Activated CD4-positive, alpha-beta memory T cell treated with anti-CD3 and anti-CD28 coated beads for 36 hours (primary cell): ENCODE measurements around the gene TEX54. TPM values are rescaled to one million over a fixed set of nuclear protein-coding genes. Genes with fewer than 3 reads are reported as not detected.

ENCODE experiments used
- CTCF ChIA-PET: fragments of 350-600 bp; sonication (Branson Sonifier 250); formaldehyde crosslinking; loops from one replicate; lab custom pipeline; 2021; ENCODE audit warnings: antibody characterized with exemption, inconsistent platforms; lab: Charles Lee
- POLR2A ChIA-PET: fragments of 350-600 bp; sonication (Branson Sonifier 250); formaldehyde crosslinking; loops from one replicate; lab custom pipeline; 2021; ENCODE audit warnings: antibody characterized with exemption; lab: Charles Lee
- DNase-seq: peaks from one replicate; pipeline ENCODE4 v3.0.0-alpha.2; 2020
- H3K27ac Mint-ChIP-seq: one replicate; pipeline ENCODE4 v1.8.0; 2021; ENCODE audit warnings: mixed read lengths
- H3K27me3 Mint-ChIP-seq: one replicate; pipeline ENCODE4 v1.8.0; 2021; ENCODE audit warnings: mixed read lengths
- H3K36me3 Mint-ChIP-seq: one replicate; pipeline ENCODE4 v1.8.0; 2021; ENCODE audit warnings: mixed read lengths
- H3K4me1 Mint-ChIP-seq: one replicate; pipeline ENCODE4 v1.8.0; 2021; ENCODE audit warnings: low read depth, mixed read lengths
- H3K4me3 Mint-ChIP-seq: one replicate; pipeline ENCODE4 v1.8.0; 2021; ENCODE audit warnings: mild to moderate bottlenecking, mixed read lengths
- H3K9me3 Mint-ChIP-seq: one replicate; pipeline ENCODE4 v1.8.0; 2021; ENCODE audit warnings: mixed read lengths
- intact Hi-C: fragments of 100-400 bp; cut with micrococcal nuclease; formaldehyde crosslinking; loops from one replicate; pipeline ENCODE4 v1.15.1; 2023
- total RNA-seq, 2 experiments: library from RNA; stranded (reverse); gene quantifications; one replicate each; pipeline ENCODE4 v1.2.3, GENCODE V29; 2021

TEX54 gene
- total RNA-seq, 2 experiments from 2014 or later: 0.53 TPM; not detected in 1

DNA sequence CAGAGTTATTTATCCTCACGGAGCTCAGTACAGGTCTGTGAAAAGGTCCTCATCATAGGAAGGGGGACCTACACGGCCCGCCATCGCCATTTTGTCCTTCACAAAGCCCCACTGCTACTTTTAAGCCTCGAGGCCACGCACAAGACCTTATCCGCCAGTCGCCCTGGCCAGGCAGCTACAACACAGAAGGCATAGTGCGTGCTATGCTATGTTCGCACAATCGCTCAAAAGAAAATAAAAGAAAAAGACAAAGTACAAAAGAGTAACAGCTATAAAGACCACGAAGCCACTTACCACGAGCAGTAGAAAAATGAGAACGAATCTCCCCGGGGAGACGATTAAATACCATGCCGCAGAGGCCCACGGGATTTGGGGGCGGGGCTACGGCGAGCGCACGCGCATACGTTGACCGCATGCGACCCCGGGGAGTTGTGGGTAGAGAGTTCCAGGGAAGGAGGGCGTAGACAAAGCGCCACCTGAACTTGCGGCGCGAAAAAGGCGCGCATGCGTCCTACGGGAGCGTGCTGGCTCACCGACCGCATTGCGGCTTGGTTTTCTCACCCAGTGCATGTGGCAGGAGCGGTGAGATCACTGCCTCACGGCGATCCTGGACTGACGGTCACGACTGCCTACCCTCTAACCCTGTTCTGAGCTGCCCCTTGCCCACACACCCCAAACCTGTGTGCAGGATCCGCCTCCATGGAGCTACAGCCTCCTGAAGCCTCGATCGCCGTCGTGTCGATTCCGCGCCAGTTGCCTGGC, 23.1 kb upstream of the TEX54 start:
- intact Hi-C loops: loop anchor here (1.0 to 2.0 kb wide), 7 partner anchors 13 to 243 kb away; partner anchors contain the start of genes EML3, HNRNPUL2, NXF1 and ROM1
- peaks cover 58% of the 10 kb centered on the region for H3K36me3 Mint-ChIP-seq
- ChIA-PET CTCF (interaction anchor here (0.7 to 6.0 kb wide), 9 partner anchors 15 to 431 kb away, joined by 3 to 56 read pairs (median 7); partner anchors contain the start of genes HNRNPUL2, NXF1, SLC3A2 and TMEM179B), POLR2A (interaction anchor here (0.6 to 9.9 kb wide), 34 partner anchors 8 to 729 kb away, joined by 3 to 443 read pairs (median 6); partner anchors contain the start of genes B3GAT3, C11orf98, CSKMT and HNRNPUL2)
- H3K27me3 Mint-ChIP-seq: peaks cover 3% of the 10 kb centered on the region
- H3K4me1 Mint-ChIP-seq: peaks cover 57% of the 10 kb centered on the region
- DNase-seq: peak; percentile 99
- H3K4me3 Mint-ChIP-seq: peak overlapping the region; percentile 95
- no peaks in the 10 kb centered on the region for H3K9me3 Mint-ChIP-seq
- H3K27ac Mint-ChIP-seq: peak overlapping the region; percentile 94

DNA sequence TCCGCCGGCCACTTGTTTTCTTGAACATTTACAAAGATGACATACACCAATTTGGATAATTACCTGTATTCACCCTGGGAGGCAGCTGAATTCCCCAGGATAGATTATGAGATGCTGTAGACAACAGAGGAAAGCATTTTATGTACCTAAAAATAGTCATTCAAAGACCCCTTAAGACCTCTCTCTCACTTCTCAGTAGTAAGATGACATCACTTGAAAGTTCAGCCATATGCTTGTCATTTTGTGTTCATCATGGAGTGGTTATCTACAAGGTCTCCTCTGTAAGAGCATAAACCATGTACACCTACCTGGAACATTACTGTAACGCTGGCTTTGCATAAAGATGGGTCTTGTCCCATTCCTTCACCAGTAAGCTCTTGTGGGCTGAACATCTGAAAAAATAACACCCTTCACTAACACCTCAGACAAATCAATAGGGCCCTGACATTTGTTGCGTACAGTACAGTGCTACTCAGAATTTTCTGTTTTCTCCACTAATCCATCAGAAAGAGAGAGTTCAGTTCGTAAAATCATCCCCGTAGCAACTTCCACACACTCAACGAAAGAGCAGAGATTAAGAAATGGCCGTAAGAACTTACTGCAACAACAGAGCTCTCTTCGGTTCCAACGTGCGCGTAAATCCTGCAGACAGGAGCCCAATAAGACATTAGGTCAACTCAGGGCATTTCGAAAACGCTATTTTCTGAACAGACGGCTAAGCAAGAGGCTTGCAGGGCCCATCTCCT, 22.4 kb upstream of the TEX54 start:
- H3K36me3 Mint-ChIP-seq: peaks cover 58% of the 10 kb centered on the region
- POLR2A ChIA-PET: interaction anchor here (0.8 to 9.9 kb wide), 31 partner anchors 10 to 729 kb away, joined by 3 to 443 read pairs (median 6); partner anchors contain the start of genes B3GAT3, C11orf98, CSKMT and HNRNPUL2
- H3K4me3 Mint-ChIP-seq: peak overlapping the region; percentile 95
- H3K4me1 Mint-ChIP-seq: peaks cover 52% of the 10 kb centered on the region
- intact Hi-C loops: loop anchor here (1.0 kb wide), 3 partner anchors 13 to 50 kb away; partner anchors contain the start of genes NXF1 and SLC3A2
- no peaks in the 10 kb centered on the region for H3K9me3 Mint-ChIP-seq
- peaks cover 3% of the 10 kb centered on the region for H3K27me3 Mint-ChIP-seq
- H3K27ac Mint-ChIP-seq: peak overlapping the region; percentile 94
- CTCF ChIA-PET: interaction anchor here (0.7 to 6.0 kb wide), 7 partner anchors 14 to 128 kb away, joined by 3 to 56 read pairs (median 7); partner anchors contain the start of genes HNRNPUL2, NXF1, SLC3A2 and TMEM179B
- DNase-seq: no peak

DNA sequence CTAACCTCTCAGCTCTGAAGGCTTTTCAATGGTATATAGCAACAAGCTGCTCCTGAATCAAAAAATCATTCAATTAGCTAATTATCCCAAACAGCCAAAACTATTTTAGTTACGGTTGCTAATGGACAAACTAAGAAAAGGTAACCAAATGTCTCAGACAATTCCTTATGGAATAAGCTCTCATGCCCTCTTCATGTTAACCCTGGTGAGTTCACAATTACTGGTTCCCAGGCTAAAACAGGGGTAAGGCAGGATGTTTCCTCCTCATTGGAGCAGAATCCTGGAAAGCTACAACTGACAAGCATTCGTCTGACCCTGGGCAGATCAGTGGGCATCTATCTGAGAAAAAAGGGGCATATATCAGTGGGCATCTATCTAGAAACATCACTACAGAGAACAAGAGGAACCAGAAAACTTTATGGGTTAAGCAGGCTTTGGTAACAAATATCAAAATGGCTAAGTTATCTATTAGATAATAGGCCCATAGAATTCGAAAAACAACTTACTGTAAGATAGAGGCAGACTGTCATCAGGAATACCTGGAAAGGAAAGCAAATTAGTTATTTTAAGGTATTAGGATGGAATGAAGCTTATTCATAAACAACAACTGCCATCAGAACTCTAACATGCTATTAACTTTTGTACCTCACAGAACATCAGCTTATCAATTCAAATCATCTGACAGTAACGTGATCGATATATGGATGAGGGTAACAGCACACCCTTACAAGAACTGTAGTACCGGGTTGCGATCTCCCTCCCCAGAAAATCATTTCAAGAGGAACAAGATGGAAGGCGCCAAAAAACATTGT, 21.6 kb upstream of the TEX54 start:
- Mint-ChIP-seq H3K27me3 (peaks cover 3% of the 10 kb centered on the region), H3K36me3 (peaks cover 57% of the 10 kb centered on the region), H3K4me1 (peaks cover 46% of the 10 kb centered on the region), H3K9me3 (no peaks in the 10 kb centered on the region), H3K27ac (peak overlapping the region; percentile 94), H3K4me3 (peak overlapping the region; percentile 95)
- ChIA-PET CTCF (interaction anchor here (1.3 to 6.0 kb wide), 4 partner anchors 13 to 67 kb away, joined by 3 to 56 read pairs (median 18); partner anchors contain the start of genes SLC3A2 and TMEM179B), POLR2A (interaction anchor here (0.6 to 9.9 kb wide), 20 partner anchors 11 to 263 kb away, joined by 3 to 443 read pairs (median 16); partner anchors contain the start of genes C11orf98, CSKMT, HNRNPUL2 and LBHD1)
- DNase-seq: no peak
- intact Hi-C loops: no loop called here

DNA sequence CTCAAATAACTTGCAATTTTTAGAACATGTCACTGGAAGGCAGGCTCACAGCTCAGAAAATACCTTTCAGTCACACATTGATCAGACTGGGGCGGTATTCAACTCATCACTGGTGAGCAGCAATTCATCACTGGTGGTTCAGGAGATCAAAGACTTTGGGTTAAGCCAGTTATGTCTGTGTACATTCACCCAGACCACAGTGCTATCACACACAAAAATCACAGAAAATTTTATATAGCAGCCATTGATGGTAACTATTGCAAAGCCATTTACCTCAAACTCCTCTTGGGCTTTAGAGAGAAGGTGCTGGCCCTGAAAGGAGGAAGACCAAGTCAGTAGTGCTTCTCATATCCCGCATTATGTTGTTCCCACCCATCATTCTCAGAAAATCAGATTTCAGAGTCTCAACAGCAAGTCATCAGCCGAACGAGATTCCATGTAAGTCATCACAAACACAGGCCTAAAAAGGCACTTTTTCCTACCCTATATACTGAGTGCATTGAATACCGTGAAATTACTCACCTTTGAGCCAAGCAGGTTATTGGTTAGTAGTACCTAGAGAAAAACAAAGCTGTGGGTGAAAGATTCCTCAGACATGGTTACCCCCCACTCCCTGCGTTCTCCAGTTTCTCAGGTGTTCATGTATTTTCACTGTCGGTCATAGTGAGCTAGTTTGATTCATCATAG, 20.8 kb upstream of the TEX54 start:
- no peaks in the 10 kb centered on the region for H3K9me3 Mint-ChIP-seq

DNA sequence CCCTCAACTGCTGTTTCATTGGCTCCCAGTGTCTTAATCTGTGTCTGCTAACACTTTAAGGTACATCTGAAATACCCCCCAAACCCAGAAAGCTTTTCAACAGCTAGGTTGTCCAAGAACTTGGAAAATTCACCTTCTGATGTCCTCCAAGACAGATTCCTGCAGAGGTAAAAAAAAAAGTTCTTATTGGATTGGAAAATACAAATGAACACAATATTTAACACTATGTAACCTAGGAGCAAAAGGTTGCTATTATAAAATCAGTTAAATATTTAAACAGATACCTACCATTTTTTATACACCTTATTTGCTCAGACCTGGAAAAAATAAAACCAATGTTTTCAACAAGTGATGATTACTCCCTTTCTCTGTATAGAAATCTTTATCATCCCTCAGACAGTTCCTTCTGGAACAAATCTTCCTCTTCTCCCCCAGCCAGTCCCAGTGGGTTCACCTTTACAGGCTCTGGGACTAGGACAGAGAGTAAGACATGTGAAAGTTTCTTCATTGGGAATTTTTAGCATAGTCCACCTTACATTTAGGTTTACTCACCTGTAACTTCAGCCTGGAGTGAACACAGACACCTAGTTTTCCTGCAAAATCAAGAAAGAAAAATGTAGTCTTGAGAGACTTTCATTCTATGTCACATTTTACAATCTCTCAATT, 20.0 kb upstream of the TEX54 start:
- Mint-ChIP-seq H3K27me3 (peaks cover 3% of the 10 kb centered on the region), H3K4me1 (peaks cover 35% of the 10 kb centered on the region), H3K9me3 (no peaks in the 10 kb centered on the region), H3K36me3 (peaks cover 50% of the 10 kb centered on the region), H3K27ac (peak overlapping the region; percentile 94), H3K4me3 (peak overlapping the region; percentile 95)
- ChIA-PET POLR2A (interaction anchor here (0.6 to 9.9 kb wide), 7 partner anchors 11 to 208 kb away, joined by 3 to 443 read pairs (median 11); partner anchors contain the start of genes C11orf98, CSKMT, LBHD1 and SLC3A2), CTCF (interaction anchor here (0.8 to 6.0 kb wide), 3 partner anchors 9 to 66 kb away, joined by 3 to 56 read pairs (median 10); partner anchors contain the start of genes SLC3A2 and TMEM179B)
- DNase-seq: no peak
- intact Hi-C loops: no loop called here

More for the DNA sequence above, 20.8 kb upstream of the TEX54 start:
- Mint-ChIP-seq H3K36me3 (peaks cover 57% of the 10 kb centered on the region), H3K27me3 (peaks cover 3% of the 10 kb centered on the region), H3K27ac (peak overlapping the region; percentile 94), H3K4me3 (peak overlapping the region; percentile 95), H3K4me1 (peaks cover 42% of the 10 kb centered on the region)
- peak; percentile 49 for DNase-seq
- POLR2A ChIA-PET: interaction anchor here (1.0 to 9.9 kb wide), 14 partner anchors 11 to 262 kb away, joined by 3 to 443 read pairs (median 31); partner anchors contain the start of genes C11orf98, CSKMT, HNRNPUL2 and LBHD1
- CTCF ChIA-PET: interaction anchor here (1.3 to 6.0 kb wide), 4 partner anchors 12 to 66 kb away, joined by 3 to 56 read pairs (median 18); partner anchors contain the start of genes SLC3A2 and TMEM179B
- intact Hi-C loops: no loop called here

DNA sequence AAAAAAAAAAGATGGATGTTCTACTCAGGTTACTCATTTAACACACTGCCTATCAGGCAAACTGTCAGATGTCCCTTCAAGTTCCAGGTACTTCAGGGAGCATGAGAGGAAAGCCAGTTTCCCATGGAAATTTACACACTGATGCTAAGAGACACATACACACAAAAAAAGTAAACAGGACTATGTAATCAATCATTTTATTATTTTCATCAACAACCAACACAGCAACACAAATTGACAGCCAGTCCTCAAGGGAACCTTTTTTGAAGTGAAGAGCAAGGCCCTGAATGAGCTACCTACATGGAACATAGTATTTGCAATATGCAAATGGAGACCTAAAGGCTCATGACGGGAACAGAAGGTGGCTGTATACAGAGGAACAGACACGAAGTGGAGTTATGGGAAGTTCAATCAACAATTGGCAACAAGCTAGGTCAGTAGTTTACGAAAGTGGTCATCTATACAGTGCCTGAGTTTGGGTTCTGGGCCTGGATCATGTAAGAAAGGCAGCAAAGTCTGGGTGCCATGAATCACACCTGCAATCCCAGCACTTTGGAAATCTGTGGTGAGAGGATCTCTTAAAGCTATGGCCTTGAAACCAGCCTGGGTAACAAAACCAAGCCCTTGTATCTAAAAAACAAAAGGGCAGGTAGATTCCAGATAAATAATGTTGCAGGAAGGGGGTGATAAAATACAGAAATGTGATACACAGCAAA, 19.3 kb upstream of the TEX54 start:
- peaks cover 3% of the 10 kb centered on the region for H3K27me3 Mint-ChIP-seq
- DNase-seq: no peak
- no peaks in the 10 kb centered on the region for H3K9me3 Mint-ChIP-seq
- ChIA-PET CTCF (interaction anchor here (0.8 to 3.1 kb wide), 4 partner anchors 10 to 65 kb away, joined by 3 to 14 read pairs (median 4); partner anchors contain the start of genes SLC3A2 and TMEM179B), POLR2A (interaction anchor here (0.6 to 9.9 kb wide), 10 partner anchors 10 to 207 kb away, joined by 3 to 443 read pairs (median 3); partner anchors contain the start of genes LBHD1, SLC3A2, STX5 and TEX54)
- peaks cover 28% of the 10 kb centered on the region for H3K4me1 Mint-ChIP-seq
- peaks cover 45% of the 10 kb centered on the region for H3K36me3 Mint-ChIP-seq
- H3K27ac Mint-ChIP-seq: peak overlapping the region; percentile 94
- H3K4me3 Mint-ChIP-seq: peak overlapping the region; percentile 95
- intact Hi-C loops: no loop called here

DNA sequence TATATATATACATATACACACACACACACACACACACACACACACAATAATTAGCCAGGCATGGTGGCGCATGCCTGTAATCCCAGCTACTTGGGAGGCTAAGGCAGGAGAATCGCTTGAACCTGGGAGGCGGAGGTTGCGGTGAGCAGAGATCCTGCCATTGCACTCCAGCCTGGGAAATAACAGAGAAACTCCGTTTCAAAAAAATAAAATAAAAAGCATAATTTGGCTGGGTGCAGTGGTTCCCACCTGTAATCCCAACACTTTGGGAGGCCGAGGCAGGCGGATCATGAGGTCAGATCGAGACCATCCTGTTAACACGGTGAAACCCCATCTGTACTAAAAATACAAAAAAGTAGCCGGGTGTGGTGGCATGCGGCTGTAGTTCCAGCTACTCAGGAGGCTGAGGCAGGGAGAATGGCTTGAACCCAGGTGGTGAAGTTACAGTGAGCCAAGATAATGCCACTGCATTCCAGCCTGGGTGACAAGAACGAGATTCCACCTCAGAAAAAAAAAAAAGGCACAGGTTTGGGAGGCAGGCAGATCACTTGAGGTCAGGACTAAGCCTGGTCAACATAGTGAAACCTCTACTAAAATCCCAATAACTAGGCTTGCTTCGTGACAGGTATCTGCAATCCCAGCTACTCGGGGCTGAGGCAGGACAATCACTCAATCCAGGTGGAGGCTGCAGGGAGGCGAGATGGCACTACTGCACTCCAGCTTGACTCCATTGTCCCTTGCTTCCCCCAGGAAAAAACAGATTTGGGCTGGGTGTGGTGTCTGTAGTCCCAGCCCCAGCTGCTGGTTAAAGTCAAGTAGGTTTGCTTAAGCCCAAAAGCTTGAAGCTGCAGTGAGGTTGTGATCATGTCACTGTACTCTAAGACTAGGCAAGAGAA, 18.5 kb upstream of the TEX54 start:
- ChIA-PET POLR2A (interaction anchor here (0.6 to 9.9 kb wide), 11 partner anchors 9 to 181 kb away, joined by 3 to 443 read pairs (median 3); partner anchors contain the start of genes LBHD1, SLC3A2, STX5 and TEX54), CTCF (interaction anchor here (0.8 to 3.1 kb wide), 4 partner anchors 10 to 64 kb away, joined by 3 to 14 read pairs (median 4); partner anchors contain the start of genes SLC3A2 and TMEM179B)
- H3K4me3 Mint-ChIP-seq: peak overlapping the region; percentile 95
- no peaks in the 10 kb centered on the region for H3K9me3 Mint-ChIP-seq
- intact Hi-C loops: no loop called here
- no peak for DNase-seq
- H3K27me3 Mint-ChIP-seq: peaks cover 3% of the 10 kb centered on the region
- H3K4me1 Mint-ChIP-seq: peaks cover 27% of the 10 kb centered on the region
- H3K27ac Mint-ChIP-seq: peak overlapping the region; percentile 94
- H3K36me3 Mint-ChIP-seq: peaks cover 45% of the 10 kb centered on the region

DNA sequence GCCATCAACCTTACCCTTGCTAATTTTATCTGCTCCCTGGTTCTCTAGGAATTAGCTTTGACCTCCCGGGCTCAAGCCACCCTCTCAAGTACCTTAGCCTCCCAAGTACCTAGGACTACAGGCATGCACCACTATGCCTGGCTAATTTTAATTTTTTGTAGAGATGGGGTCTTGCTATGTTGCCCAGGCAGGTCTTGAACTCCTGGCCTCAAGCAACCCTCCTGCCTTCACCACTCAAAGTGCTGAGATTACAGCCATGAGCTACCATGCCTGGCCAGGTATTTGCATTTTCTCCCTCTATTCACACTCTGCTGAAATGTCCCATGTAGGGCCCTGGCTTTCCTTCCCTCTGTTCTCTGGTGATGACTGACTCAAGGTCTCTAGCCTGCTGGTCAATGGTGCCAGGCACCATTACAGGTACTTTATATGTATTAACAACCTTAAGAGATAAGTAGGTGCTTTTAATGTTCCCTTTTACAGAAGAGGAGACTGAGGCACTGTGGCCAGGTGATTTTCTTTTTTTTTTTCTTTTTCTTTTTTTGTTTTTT, 15.2 kb upstream of the TEX54 start:
- H3K9me3 Mint-ChIP-seq: no peaks in the 10 kb centered on the region
- peaks cover 14% of the 10 kb centered on the region for H3K4me1 Mint-ChIP-seq
- H3K27me3 Mint-ChIP-seq: no peaks in the 10 kb centered on the region
- no peak for DNase-seq
- H3K4me3 Mint-ChIP-seq: no peak overlapping the region
- H3K27ac Mint-ChIP-seq: no peak overlapping the region
- intact Hi-C loops: no loop called here
- H3K36me3 Mint-ChIP-seq: peaks cover 13% of the 10 kb centered on the region
- CTCF ChIA-PET: interaction anchor here (1.0 kb wide), 1 partner anchor 62 kb away, joined by 3 read pairs; no protein-coding TSS in a partner anchor
- POLR2A ChIA-PET: interaction anchor here (0.5 to 1.0 kb wide), 4 partner anchors 8 to 249 kb away, joined by 3 read pairs; no protein-coding TSS in a partner anchor
